Brain microvascular endothelial cell (primary cell): Measurements from ENCODE around the gene RASSF1.
A peak's percentile ranks its signal among the peaks of the same experiment; 100 is the strongest.

Source experiments
- DNase-seq: peaks from one replicate; pipeline ENCODE4 v3.0.0-alpha.2; 2020
- H3K27ac ChIP-seq: fragments of 250-450 bp; sonication (Bioruptor Pico); 2 replicates; pipeline ENCODE4 v1.5.1; 2020; ENCODE audit warnings: mild to moderate bottlenecking, moderate library complexity
- H3K27me3 ChIP-seq: fragments of 250-450 bp; sonication (Bioruptor Pico); replicated peaks from 2 replicates; pipeline ENCODE4 v1.5.1; 2020; ENCODE audit warnings: mild to moderate bottlenecking
- H3K36me3 ChIP-seq: fragments of 250-450 bp; sonication (Bioruptor Pico); replicated peaks from 2 replicates; pipeline ENCODE4 v1.5.1; 2020; ENCODE audit warnings: mild to moderate bottlenecking
- H3K4me3 ChIP-seq: 2 replicates; pipeline ENCODE4 v1.5.1; 2011; ENCODE audit warnings: low read depth, mild to moderate bottlenecking, control low read depth, low read length, moderate library complexity
- CTCF ChIP-seq: IDR thresholded peaks from 2 replicates; pipeline ENCODE4 v1.5.1; 2011; ENCODE audit warnings: low read depth, mild to moderate bottlenecking, moderate library complexity, low read length, control low read depth, inconsistent platforms; ENCODE audit errors: missing control alignments
- in situ Hi-C: cut with HindIII; loops from 2 replicates; pipeline ENCODE4 v1.10.0; 2017; ENCODE audit warnings: low sequenced_read_pairs, low pct_ligation_motif_present

The RASSF1 gene

GRCh38 chr3:50364573-50365079, 24.0 kb upstream of the RASSF1 start:
- no peaks in the 10 kb centered on the region for H3K27me3 ChIP-seq
- peak overlapping the region; percentile 54 for H3K4me3 ChIP-seq
- in situ Hi-C loops, result no loop called here
- H3K36me3 ChIP-seq, result no peaks in the 10 kb centered on the region
- DNase-seq, result no peak
- H3K27ac ChIP-seq, result no peak overlapping the region
- no peak for TF ChIP-seq CTCF

- TF ChIP-seq CTCF, result no peak
- Histone ChIP-seq H3K4me3 (peak overlapping the region; percentile 50), H3K36me3 (peaks cover 7% of the 10 kb centered on the region), H3K27ac (no peak overlapping the region), H3K27me3 (no peaks in the 10 kb centered on the region)
- DNase-seq, result no peak
- in situ Hi-C loops, result no loop called here
Observed at GRCh38 chr3:50359760-50360110, 19.1 kb upstream of the RASSF1 start.

DNA sequence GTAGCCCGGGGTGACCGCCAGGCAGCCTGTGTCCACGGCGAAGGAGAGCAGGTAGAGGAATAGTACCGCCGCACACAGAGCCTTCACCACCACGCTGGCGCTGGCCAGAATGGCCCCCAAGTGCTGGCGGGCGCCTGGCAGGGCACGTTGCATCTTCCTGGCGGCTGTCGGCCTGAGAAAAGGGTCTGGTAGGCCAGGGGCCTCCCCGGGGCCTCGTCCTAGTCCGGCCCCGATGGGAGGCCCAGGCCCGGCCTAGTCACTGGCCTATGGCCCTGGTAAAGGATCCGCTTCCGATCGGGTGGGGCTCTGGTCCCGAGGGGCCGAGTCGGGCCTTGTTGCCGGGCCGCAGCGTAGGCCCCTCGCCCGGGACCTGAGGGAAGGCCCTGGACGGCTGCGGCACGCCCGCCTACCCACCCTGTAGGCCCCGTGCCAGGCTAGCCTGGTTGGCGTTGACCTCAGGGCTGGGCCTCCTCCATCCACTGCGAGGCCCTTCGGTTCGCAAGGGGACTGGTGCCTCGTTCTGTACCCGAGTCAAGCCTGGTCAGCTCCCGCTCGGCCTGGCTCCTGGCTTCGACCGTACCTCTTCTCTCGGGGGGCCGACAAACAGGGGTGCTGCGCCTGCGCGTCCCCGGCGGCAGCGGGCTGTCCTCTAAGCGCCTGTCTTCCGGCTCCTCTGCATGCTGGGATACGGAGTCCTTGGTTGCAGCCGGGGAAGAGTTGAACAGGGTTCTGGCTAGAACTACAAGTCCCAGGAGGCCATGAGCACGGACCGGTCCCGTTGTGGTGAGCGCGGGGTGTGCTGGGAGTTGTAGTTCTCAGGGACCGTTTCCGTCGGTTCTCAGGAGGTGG, 18.5 kb upstream of the RASSF1 start, which contains the start of gene TMEM115:
Gene TMEM115, minus strand, starts transcription at position 611 of the 849 bp plus-strand sequence. Its CDS starts 458 bp downstream, at position 153.
- peak; percentile 99 for DNase-seq
- no peak for TF ChIP-seq CTCF
- Histone ChIP-seq H3K27ac (peak within 1 kb of the TSS; percentile 77), H3K4me3 (peak within 1 kb of the TSS; percentile 95), H3K36me3 (peaks cover 13% of the 10 kb centered on the region), H3K27me3 (no peaks in the 10 kb centered on the region)
- in situ Hi-C loops, result no loop called here

- no peak for DNase-seq
- Histone ChIP-seq H3K36me3 (peaks cover 20% of the 10 kb centered on the region), H3K27ac (peak overlapping the region; percentile 77), H3K4me3 (peak overlapping the region; percentile 95), H3K27me3 (no peaks in the 10 kb centered on the region)
- no peak for TF ChIP-seq CTCF
- in situ Hi-C loops, result no loop called here
Observed at GRCh38 chr3:50358355-50358910, 17.8 kb upstream of the RASSF1 start.

DNA sequence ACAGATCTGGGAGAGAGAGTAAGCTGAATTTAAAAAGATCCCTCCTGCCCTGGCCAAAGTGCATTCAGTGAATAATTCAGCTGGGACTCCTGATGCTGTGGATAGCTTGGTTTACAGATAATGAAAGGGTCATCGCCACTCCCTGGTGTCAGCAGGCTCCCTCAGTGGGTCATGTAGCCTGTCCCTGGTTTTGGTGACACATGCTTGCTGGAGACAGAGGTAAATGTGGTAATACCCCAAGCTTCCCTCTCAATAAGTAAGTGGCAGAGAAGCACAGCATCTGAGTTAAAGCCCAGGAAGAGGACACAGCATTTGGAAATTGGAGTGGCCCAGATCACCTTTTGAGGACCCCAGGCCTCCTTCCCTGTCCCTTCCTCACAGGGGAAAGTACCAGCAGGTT, 16.8 kb upstream of the RASSF1 start:
- no peak for DNase-seq
- no peak for TF ChIP-seq CTCF
- in situ Hi-C loops, result no loop called here
- H3K4me3 ChIP-seq, result peak overlapping the region; percentile 95
- H3K27me3 ChIP-seq, result no peaks in the 10 kb centered on the region
- H3K36me3 ChIP-seq, result peaks cover 26% of the 10 kb centered on the region
- no peak overlapping the region for H3K27ac ChIP-seq
